ENCODE results near the gene GRID1. TPM values are rescaled to one million over a fixed set of nuclear protein-coding genes. Genes with fewer than 3 reads are reported as not detected.
"Not testable (repeated sequence)": the region's sequence is repeated elsewhere in the genome, so short reads cannot be mapped to it uniquely, and the experiment has no call there.

GRID1 gene
- total RNA-seq, 1 experiment from 2014 or later: 0.31 TPM

DNA sequence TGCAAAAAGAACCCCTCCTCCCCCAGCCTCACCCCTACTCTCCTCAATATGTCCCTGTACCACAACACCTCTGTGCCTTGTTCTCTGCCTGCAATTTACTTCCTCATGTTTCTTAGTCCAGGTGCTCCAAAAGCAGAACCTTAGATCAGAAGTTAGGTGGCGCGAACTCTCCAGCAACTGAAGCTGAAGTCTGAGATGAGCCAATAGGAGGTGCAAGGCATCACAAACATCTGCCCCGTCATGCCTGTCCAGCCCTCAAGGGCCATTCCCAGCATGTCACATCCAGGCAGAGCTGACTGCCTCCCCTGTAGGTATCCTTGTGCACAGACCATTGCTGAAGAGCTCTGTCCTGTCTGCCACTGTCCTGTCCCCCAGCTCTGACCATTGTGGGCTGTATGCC lies 508.8 kb downstream of the GRID1 start:
- Histone ChIP-seq H3K27me3 (ENCODE audit: control insufficient read depth, insufficient read depth, low read length) (no peaks in the 10 kb centered on the region), H3K4me3 (ENCODE audit: insufficient read depth, low read depth, low read length) (no peak overlapping the region), H3K36me3 (replicated peaks; ENCODE audit: control insufficient read depth, insufficient read depth, low read length) (no peaks in the 10 kb centered on the region)
- no peak for DNase-seq

DNA sequence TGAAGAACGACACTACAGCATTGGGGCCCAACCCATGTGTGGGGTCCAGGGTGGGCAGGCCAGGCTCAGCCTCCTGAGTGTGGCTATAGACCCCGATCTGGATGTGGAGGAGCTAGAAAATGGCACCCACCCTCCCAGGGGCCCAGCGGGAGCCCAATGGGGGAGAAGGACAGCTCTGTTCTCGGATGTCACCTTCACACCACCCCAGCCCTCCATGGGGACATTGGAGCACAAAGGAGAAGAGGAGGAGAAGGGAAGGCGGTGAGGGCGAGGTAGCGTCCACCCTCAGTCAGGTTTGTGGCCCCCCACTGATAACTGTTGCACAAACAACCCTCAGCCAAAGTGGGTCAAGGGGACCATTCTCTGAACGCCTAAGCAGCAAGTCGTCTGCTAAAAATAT lies 509.3 kb downstream of the GRID1 start:
- Histone ChIP-seq H3K36me3 (replicated peaks; ENCODE audit: control insufficient read depth, insufficient read depth, low read length) (no peaks in the 10 kb centered on the region), H3K4me3 (ENCODE audit: insufficient read depth, low read depth, low read length) (no peak overlapping the region), H3K27me3 (ENCODE audit: control insufficient read depth, insufficient read depth, low read length) (no peaks in the 10 kb centered on the region)
- DNase-seq: no peak

DNA sequence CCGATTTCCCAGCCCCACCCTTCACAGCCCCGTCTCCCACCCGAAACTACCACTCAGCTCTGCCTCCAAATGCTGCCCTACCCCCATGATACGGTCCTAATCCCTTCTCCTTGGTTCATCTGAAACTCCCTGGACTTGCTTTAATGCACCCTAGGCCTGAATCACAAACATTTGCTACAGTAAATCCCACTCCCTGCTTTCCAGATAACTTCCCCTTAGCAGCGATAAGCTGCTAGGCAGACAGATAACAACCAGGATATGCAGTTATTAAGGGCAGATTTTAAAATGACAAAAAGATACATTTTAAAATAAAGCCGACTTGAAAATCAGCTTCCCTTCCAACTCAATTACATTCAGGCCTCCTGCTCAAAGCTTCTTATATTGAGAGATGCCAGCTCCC lies 514.7 kb downstream of the GRID1 start:
- no peak for DNase-seq
- H3K36me3 ChIP-seq (replicated peaks; ENCODE audit: control insufficient read depth, insufficient read depth, low read length): no peaks in the 10 kb centered on the region
- no peak overlapping the region for H3K4me3 ChIP-seq (ENCODE audit: insufficient read depth, low read depth, low read length)
- H3K27me3 ChIP-seq (ENCODE audit: control insufficient read depth, insufficient read depth, low read length): no peaks in the 10 kb centered on the region

DNA sequence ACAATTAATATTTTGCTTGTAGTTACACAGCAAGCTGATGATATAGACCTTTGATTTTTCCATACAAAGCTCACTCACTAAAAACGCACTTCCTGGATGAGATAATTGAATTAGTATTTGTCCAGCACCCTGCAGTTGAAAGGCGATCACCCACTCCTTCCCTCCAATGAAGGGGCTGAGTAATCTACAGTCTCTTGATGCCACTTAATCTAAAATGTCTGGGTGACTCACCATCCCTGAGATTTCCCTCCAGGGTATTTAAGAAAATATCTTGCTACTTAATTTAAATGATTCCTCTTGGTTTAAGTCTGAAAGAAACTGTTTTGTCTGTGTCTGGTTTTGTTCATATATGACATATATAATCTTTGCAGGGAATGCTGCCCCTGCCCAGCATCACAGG lies 515.3 kb downstream of the GRID1 start:
- no peaks in the 10 kb centered on the region for H3K36me3 ChIP-seq (replicated peaks; ENCODE audit: control insufficient read depth, insufficient read depth, low read length)
- DNase-seq: no peak
- H3K27me3 ChIP-seq (ENCODE audit: control insufficient read depth, insufficient read depth, low read length): no peaks in the 10 kb centered on the region
- H3K4me3 ChIP-seq (ENCODE audit: insufficient read depth, low read depth, low read length): no peak overlapping the region

DNA sequence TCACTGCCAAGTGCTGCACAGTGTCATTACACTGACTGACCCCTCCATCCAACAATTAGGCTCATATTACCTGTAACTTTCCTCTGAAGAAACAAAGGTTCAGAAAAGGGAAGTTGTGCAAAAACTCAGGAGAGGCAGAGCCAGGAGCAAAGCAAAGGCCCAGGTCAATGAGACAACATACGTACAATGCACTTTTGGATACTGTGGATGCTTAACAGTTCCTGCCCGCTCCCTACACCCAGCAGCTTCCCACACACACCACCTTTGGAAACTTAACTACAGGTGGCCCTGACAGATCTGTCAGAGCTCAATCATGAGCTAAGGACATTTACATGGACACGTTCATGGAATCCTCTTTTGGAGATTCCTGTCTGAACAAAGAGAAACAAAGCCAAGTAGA lies 515.9 kb downstream of the GRID1 start:
- Histone ChIP-seq H3K36me3 (replicated peaks; ENCODE audit: control insufficient read depth, insufficient read depth, low read length) (no peaks in the 10 kb centered on the region), H3K27me3 (ENCODE audit: control insufficient read depth, insufficient read depth, low read length) (no peaks in the 10 kb centered on the region), H3K4me3 (ENCODE audit: insufficient read depth, low read depth, low read length) (no peak overlapping the region)
- DNase-seq: no peak

DNA sequence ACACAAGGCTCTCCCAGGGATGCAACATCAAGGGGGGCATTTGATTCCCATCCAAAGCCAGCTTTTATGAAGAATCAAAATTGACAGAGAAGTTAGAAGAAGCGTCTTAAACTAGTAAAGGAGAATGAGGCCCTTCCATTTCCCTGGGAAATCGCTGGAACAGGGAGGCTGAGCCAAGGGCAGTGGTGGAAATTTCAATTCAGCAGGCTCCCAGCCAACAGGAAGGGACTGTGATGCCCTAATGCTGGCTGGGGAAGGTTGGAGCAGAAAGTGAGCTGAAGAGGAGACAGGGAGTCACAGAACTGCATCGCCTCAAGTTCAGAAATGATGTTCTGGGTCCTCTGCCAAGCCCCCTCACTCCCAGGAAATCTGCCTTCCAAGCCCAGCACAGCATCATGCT lies 517.3 kb downstream of the GRID1 start:
- H3K4me3 ChIP-seq (ENCODE audit: insufficient read depth, low read depth, low read length): no peak overlapping the region
- no peak for DNase-seq

DNA sequence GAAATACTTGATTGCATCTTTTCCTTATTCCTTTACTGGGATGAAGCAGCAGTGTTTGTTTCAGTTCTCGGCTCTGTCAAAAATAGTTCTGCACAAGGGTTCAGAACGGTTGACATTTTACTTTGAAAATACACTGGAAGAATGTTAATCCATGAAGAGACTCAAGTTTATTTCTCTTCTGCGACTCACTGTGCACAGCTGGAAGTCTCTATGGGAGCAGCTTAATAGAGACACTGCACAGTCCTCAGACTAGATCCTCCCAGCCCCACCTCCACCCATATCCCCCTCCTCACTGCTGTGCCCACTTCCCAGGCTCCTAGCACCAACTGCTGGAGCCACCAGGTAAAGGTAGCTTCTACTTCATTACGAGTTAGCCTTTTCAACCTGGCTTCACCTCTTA lies 517.8 kb downstream of the GRID1 start:
- H3K27me3 ChIP-seq (ENCODE audit: control insufficient read depth, insufficient read depth, low read length): no peaks in the 10 kb centered on the region
- H3K4me3 ChIP-seq (ENCODE audit: insufficient read depth, low read depth, low read length): no peak overlapping the region
- no peaks in the 10 kb centered on the region for H3K36me3 ChIP-seq (replicated peaks; ENCODE audit: control insufficient read depth, insufficient read depth, low read length)
- DNase-seq: no peak

More for the DNA sequence above, 517.3 kb downstream of the GRID1 start:
- Histone ChIP-seq H3K27me3 (ENCODE audit: control insufficient read depth, insufficient read depth, low read length) (no peaks in the 10 kb centered on the region), H3K36me3 (replicated peaks; ENCODE audit: control insufficient read depth, insufficient read depth, low read length) (no peaks in the 10 kb centered on the region)

DNA sequence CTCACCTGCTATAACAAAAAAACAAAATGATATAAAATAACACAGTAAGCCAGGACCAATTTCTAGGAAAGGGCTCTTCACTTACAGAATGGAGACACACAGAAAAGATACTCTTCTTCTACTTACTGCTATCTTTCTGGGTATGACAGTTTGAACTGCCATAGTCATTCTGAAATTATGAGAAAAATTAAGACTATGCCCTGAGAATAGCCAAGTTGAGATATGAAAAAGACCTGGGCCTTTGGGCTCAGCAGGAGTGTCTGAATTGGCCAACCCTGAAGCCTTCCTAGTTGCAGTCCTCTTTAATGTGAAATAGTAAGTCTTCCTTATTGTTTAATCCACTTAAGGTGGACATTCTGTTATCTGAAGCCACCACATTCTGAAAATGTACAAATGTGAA lies 519.5 kb downstream of the GRID1 start:
- DNase-seq: no peak
- Histone ChIP-seq H3K4me3 (ENCODE audit: insufficient read depth, low read depth, low read length) (no peak overlapping the region), H3K36me3 (replicated peaks; ENCODE audit: control insufficient read depth, insufficient read depth, low read length) (no peaks in the 10 kb centered on the region), H3K27me3 (ENCODE audit: control insufficient read depth, insufficient read depth, low read length) (no peaks in the 10 kb centered on the region)

DNA sequence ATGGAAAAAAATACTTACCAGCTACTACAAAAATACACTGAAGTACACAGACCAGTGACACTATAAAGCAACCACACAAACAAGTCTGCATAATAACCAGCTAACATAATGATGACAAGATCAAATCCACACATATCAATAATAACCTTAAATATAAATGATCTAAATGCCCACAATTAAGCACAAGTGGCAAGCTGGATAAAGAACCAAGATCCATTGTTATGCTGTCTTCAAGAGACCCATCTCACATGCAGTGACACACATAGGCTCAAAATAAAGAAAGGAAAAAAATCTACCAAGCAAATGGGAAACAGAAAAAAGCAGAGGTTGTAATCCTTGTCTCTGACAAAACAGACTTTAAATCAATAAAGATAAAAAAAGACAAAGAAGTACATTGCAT lies 527.9 kb downstream of the GRID1 start:
- not testable (repeated sequence) for H3K36me3 ChIP-seq (replicated peaks; ENCODE audit: control insufficient read depth, insufficient read depth, low read length)

DNA sequence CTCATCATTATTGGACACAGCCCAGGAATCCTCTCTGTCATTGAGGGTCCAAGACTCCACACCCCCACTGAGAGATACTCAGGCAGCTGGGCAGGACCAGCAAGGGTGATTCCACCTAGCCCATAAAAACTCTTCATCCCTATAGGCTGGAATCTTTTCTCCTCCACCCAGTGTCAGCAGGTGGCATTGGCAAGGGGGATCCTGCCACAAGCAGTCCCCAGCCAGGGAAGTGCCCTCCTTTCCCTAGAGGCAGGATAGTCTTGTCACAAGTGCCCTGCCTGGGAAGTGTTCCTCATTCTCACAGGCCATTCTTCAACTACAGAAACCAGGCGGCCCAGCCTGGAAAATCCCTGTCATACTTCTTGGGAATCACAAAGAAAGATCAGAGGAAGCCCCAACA lies 533.6 kb downstream of the GRID1 start:
- no peak for DNase-seq
- no peaks in the 10 kb centered on the region for H3K27me3 ChIP-seq (ENCODE audit: control insufficient read depth, insufficient read depth, low read length)
- no peak overlapping the region for H3K4me3 ChIP-seq (ENCODE audit: insufficient read depth, low read depth, low read length)
- no peaks in the 10 kb centered on the region for H3K36me3 ChIP-seq (replicated peaks; ENCODE audit: control insufficient read depth, insufficient read depth, low read length)

More for the DNA sequence above, 527.9 kb downstream of the GRID1 start:
- not testable (repeated sequence) for DNase-seq; H3K4me3 ChIP-seq (ENCODE audit: insufficient read depth, low read depth, low read length); H3K27me3 ChIP-seq (ENCODE audit: control insufficient read depth, insufficient read depth, low read length)

DNA sequence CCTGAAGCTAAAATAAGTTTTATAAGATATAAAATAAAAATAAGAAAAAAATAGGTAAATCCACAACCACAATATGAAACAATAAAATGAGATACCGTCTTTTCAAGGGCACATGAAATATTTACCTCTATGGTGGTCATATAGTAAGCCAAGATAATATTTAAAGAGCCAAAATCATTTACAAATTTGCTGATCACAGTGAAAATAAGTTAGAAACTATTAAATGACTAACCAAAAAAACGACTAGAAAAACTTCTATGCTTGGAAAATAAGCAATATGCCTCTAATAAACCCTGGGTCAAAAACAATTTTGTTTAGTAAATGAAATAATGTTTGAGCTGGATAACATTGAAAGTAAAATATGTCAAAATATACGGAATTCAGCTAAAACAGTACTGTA lies 535.2 kb downstream of the GRID1 start:
- no peaks in the 10 kb centered on the region for H3K27me3 ChIP-seq (ENCODE audit: control insufficient read depth, insufficient read depth, low read length)
- no peak overlapping the region for H3K4me3 ChIP-seq (ENCODE audit: insufficient read depth, low read depth, low read length)
- H3K36me3 ChIP-seq (replicated peaks; ENCODE audit: control insufficient read depth, insufficient read depth, low read length): no peaks in the 10 kb centered on the region
- no peak for DNase-seq

DNA sequence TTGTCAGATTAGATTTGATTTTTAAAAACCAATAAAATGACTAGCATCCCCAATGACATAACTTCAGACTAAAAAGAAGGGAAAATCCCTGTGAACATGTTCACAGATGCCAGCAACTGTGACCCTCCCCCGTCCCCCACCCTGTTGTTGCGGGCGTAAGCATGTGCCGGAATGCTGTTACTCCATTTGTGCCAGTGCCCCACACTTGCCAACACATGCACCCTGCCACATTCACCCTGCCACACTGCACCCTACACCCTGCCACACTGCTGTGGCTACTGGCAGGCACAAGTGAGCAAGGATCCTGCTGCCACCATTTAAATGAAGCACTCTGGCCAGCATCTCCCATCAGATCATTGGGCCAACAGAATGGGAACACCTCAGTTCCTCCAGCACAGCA lies 540.2 kb downstream of the GRID1 start:
- DNase-seq: no peak
- Histone ChIP-seq H3K27me3 (ENCODE audit: control insufficient read depth, insufficient read depth, low read length) (no peaks in the 10 kb centered on the region), H3K4me3 (ENCODE audit: insufficient read depth, low read depth, low read length) (no peak overlapping the region), H3K36me3 (replicated peaks; ENCODE audit: control insufficient read depth, insufficient read depth, low read length) (no peaks in the 10 kb centered on the region)

DNA sequence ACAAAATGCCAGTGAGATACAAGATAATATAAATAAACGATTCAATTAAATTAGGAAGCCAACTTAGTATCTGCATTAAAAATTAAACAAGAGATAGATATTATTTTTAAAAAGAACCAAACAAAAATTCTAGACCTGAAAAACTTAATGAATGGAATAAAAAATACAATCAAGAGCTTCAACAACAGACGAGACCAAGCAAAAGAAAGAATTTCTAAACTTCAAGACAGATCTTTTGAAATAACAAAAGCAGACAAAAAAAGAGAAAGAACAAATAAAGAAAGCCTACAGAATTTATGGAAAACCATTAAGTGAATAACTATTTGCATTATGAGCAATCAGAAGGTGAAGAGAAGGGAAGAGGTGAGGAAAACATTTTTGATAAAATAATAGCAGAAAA lies 555.2 kb downstream of the GRID1 start:
- Histone ChIP-seq H3K27me3 (ENCODE audit: control insufficient read depth, insufficient read depth, low read length) (no peaks in the 10 kb centered on the region), H3K36me3 (replicated peaks; ENCODE audit: control insufficient read depth, insufficient read depth, low read length) (no peaks in the 10 kb centered on the region), H3K4me3 (ENCODE audit: insufficient read depth, low read depth, low read length) (no peak overlapping the region)
- no peak for DNase-seq

DNA sequence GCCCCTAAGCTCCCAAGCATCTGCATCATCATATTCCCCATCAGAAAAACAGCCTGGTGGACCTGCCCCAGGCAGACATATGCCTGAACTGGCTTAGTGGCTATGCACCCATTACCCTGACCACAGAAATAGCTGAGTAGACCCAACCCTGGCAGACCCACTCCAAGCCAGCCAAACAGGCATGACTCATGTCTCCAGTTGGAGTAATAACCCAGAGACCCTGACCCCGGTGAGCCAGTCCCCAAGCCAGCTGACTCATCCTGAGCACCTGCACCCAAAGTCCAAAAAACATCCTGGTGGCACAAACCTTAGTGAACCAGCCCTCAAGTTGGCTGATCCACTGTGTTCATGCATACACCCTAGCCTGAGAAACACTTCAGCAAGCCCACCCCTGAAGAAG lies 555.9 kb downstream of the GRID1 start:
- no peaks in the 10 kb centered on the region for H3K27me3 ChIP-seq (ENCODE audit: control insufficient read depth, insufficient read depth, low read length)
- no peak for DNase-seq
- H3K4me3 ChIP-seq (ENCODE audit: insufficient read depth, low read depth, low read length): no peak overlapping the region
- no peaks in the 10 kb centered on the region for H3K36me3 ChIP-seq (replicated peaks; ENCODE audit: control insufficient read depth, insufficient read depth, low read length)

DNA sequence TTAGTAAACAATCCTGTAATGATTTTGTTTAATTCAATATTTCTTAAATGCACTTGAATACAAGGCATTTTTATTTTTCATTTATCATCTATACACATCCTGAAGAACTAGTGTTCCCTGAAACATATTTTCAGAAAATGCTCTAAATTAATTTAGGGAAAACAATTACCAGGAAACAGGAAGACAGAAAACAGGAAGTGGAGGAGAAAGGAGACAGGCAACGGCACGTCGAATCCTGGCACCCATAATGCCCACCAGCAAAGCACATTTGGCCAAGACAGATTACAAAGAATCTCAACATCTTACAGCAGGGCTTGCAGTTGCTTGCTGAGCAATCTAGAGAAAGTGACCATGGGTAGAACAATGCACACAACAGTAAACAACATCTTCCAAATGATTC lies 571.1 kb downstream of the GRID1 start:
- H3K4me3 ChIP-seq (ENCODE audit: insufficient read depth, low read depth, low read length): no peak overlapping the region
- no peaks in the 10 kb centered on the region for H3K36me3 ChIP-seq (replicated peaks; ENCODE audit: control insufficient read depth, insufficient read depth, low read length)
- no peak for DNase-seq
- no peaks in the 10 kb centered on the region for H3K27me3 ChIP-seq (ENCODE audit: control insufficient read depth, insufficient read depth, low read length)

DNA sequence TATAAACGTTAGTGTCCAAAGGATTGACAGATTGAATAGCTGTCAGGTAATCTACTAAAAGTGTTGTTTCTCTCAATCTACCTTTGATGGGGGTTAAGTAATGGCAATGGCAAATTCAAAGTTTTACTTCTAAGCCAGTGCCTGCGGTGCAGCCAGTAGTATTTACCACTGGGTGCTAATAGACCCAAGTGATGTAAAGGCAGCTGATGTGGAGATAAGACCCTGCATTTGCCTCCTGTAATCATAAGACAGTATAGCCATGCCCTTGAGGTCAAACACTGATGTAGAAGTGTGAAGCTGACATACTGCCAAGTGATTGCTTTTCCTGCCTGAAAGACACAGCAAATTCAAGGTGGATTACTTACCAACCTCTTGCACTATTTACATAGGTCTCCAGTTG lies 572.0 kb downstream of the GRID1 start:
- no peaks in the 10 kb centered on the region for H3K36me3 ChIP-seq (replicated peaks; ENCODE audit: control insufficient read depth, insufficient read depth, low read length)
- H3K27me3 ChIP-seq (ENCODE audit: control insufficient read depth, insufficient read depth, low read length): no peaks in the 10 kb centered on the region
- H3K4me3 ChIP-seq (ENCODE audit: insufficient read depth, low read depth, low read length): no peak overlapping the region
- no peak for DNase-seq
